GM23338 (cell line): ENCODE measurements around the gene TNIP2. TPM values are rescaled to one million over a fixed set of nuclear protein-coding genes. Genes with fewer than 3 reads are reported as not detected.

Experiments used
- ATAC-seq: fragments of 200-7000 bp; cut with Tn5 transposase; 3 replicates; pipeline ENCODE4 v1.9.1; 2020
- DNase-seq: peaks from one replicate; pipeline ENCODE4 v3.0.0-alpha.2; 2015; ENCODE audit warnings: low spot score
- H2AFZ ChIP-seq: fragments of 200-600 bp; sonication (generic); 2 replicates; pipeline ENCODE4 v1.8.0; 2016; ENCODE audit warnings: antibody characterized with exemption, mild to moderate bottlenecking, moderate library complexity
- H3F3A ChIP-seq: fragments of 200-600 bp; sonication (generic); replicated peaks from 2 replicates; pipeline ENCODE4 v1.8.0; 2017; ENCODE audit warnings: antibody characterized with exemption, mixed run types, low read depth
- H3K27ac ChIP-seq: fragments of 200-600 bp; sonication (generic); 2 replicates; pipeline ENCODE4 v1.6.1; 2016; ENCODE audit warnings: low read depth
- H3K27me3 ChIP-seq: fragments of 200-600 bp; sonication (generic); 2 replicates; pipeline ENCODE4 v1.8.0; 2016; ENCODE audit warnings: mild to moderate bottlenecking, mixed run types, moderate library complexity; ENCODE audit not compliant: insufficient read depth
- H3K36me3 ChIP-seq: fragments of 200-600 bp; sonication (generic); 2 replicates; pipeline ENCODE4 v1.8.0; 2016; ENCODE audit warnings: mild to moderate bottlenecking; ENCODE audit not compliant: insufficient read depth
- H3K4me1 ChIP-seq: fragments of 200-600 bp; sonication (generic); 2 replicates; pipeline ENCODE4 v1.8.0; 2016; ENCODE audit warnings: mild to moderate bottlenecking, moderate library complexity; ENCODE audit not compliant: insufficient read depth
- H3K4me2 ChIP-seq: fragments of 200-600 bp; sonication (generic); 2 replicates; pipeline ENCODE4 v1.7.1; 2017; ENCODE audit warnings: mixed run types
- H3K4me3 ChIP-seq: fragments of 200-600 bp; sonication (generic); 2 replicates; pipeline ENCODE4 v1.6.1; 2016; ENCODE audit warnings: mixed run types
- H3K79me2 ChIP-seq: fragments of 200-600 bp; sonication (generic); replicated peaks from 2 replicates; pipeline ENCODE4 v1.8.0; 2017; ENCODE audit warnings: mild to moderate bottlenecking; ENCODE audit not compliant: insufficient read depth
- H3K9me2 ChIP-seq: fragments of 200-600 bp; sonication (generic); 2 replicates; pipeline ENCODE4 v1.8.0; 2017; ENCODE audit not compliant: insufficient read depth
- H4K20me1 ChIP-seq: fragments of 200-600 bp; sonication (generic); replicated peaks from 2 replicates; pipeline ENCODE4 v1.8.0; 2017; ENCODE audit warnings: mild to moderate bottlenecking; ENCODE audit not compliant: insufficient read depth
- H3K27ac Mint-ChIP-seq: 2 replicates; pipeline ENCODE4 v1.8.0; 2020; ENCODE audit warnings: inconsistent platforms, mild to moderate bottlenecking, moderate library complexity, mixed read lengths
- H3K27me3 Mint-ChIP-seq: 3 replicates; pipeline ENCODE4 v1.8.0; 2022; ENCODE audit warnings: low read depth, mild to moderate bottlenecking, moderate library complexity, mixed read lengths, inconsistent platforms; ENCODE audit not compliant: insufficient read depth, poor library complexity
- H3K36me3 Mint-ChIP-seq: 3 replicates; pipeline ENCODE4 v1.8.0; 2021; ENCODE audit warnings: low read depth, mild to moderate bottlenecking, inconsistent platforms, moderate library complexity, mixed read lengths
- H3K4me1 Mint-ChIP-seq: 3 replicates; pipeline ENCODE4 v1.8.0; 2020; ENCODE audit warnings: mild to moderate bottlenecking, inconsistent platforms, mixed read lengths
- H3K4me3 Mint-ChIP-seq: 3 replicates; pipeline ENCODE4 v1.8.0; 2021; ENCODE audit warnings: moderate library complexity, mild to moderate bottlenecking, inconsistent platforms, mixed read lengths
- H3K9me3 Mint-ChIP-seq: 3 replicates; pipeline ENCODE4 v1.8.0; 2020; ENCODE audit warnings: moderate library complexity, mild to moderate bottlenecking, inconsistent platforms, mixed read lengths
- CREB1 ChIP-seq: fragments of 250-450 bp; sonication (Bioruptor Pico); IDR thresholded peaks from 2 replicates; pipeline ENCODE4 v1.5.0; 2020; ENCODE audit warnings: low read depth, mild to moderate bottlenecking, moderate library complexity
- ETS1 ChIP-seq: IDR thresholded peaks from 2 replicates; pipeline ENCODE4 v1.6.1; 2016; ENCODE audit warnings: antibody characterized with exemption
- EZH2 ChIP-seq: fragments of 200-600 bp; sonication (generic); IDR thresholded peaks from one replicate; pipeline ENCODE4 v1.8.0; 2017; ENCODE audit warnings: antibody characterized with exemption, mild to moderate bottlenecking, low read depth; ENCODE audit not compliant: unreplicated experiment
- EZH2phosphoT487 ChIP-seq: fragments of 200-600 bp; sonication (generic); IDR thresholded peaks from one replicate; pipeline ENCODE4 v1.8.1; 2018; ENCODE audit warnings: antibody characterized with exemption; ENCODE audit not compliant: unreplicated experiment
- POLR2AphosphoS5 ChIP-seq: IDR thresholded peaks from 2 replicates; pipeline ENCODE4 v1.6.1; 2016; ENCODE audit warnings: antibody characterized with exemption, low read depth
- STAT1 ChIP-seq: IDR thresholded peaks from one replicate; pipeline ENCODE4 v1.6.1; 2016; ENCODE audit warnings: antibody characterized with exemption; ENCODE audit not compliant: unreplicated experiment
- ZNF114 ChIP-seq: fragments of 250-450 bp; sonication (Bioruptor Pico); IDR thresholded peaks from 2 replicates; pipeline ENCODE4 v1.5.0; 2020; ENCODE audit warnings: mild to moderate bottlenecking, moderate library complexity
- ZNF331 ChIP-seq: fragments of 250-450 bp; sonication (Bioruptor Pico); IDR thresholded peaks from 2 replicates; pipeline ENCODE4 v1.5.0; 2020; ENCODE audit warnings: low read depth, mild to moderate bottlenecking, moderate library complexity
- polyA plus RNA-seq: library from polyadenylated mRNA; unstranded; fragments of >200 nt; fragmentation: Nextera tagmentation; extraction: Ambion mirVana; gene quantifications from 2 replicates; pipeline ENCODE4 v1.2.1, GENCODE V29; 2016
- total RNA-seq: library from RNA; depleted of rRNA; stranded (reverse); fragments of >200 nt; shearing (Covaris generic); gene quantifications from 2 replicates; pipeline ENCODE4 v1.2.3, GENCODE V29; 2014

TNIP2 gene
- total and polyA plus RNA-seq, 2 experiments from 2014 or later, result 34.8 to 61.4 TPM

DNA sequence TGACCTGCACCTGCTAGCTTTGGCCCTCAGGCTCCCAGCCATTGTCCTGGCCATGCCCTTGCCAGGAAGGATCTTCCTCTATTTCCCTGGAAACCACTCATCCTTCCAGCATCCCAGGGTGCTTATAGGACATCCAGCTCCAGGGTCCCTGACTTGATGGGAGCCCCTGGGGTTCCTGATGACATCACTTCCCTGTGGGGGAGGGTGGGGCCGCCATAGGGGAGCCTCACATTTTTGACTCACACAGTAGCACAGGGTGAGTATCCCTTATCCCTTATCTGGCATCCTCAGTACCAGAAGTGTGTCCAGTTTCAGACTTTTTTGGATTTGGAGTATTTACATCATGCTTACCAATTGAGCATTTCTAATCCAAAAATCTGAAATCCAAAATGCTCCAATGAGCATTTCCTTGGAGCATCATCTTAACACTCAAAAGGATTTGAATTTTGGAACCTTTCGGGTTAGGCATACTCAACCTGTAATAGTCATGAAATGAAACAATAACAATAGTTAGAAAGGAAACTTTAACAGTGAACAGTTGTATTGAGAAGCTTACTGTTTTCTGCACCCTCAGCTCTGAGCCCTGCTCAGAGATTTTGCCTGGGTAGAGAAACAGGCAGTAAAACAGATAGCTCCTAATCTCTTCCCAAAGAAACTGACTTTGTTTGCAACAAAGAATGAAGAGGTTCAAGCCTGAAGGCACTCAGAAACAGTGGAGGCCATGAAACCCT lies 22.1 kb downstream of the TNIP2 start:
- no peak overlapping the region for H3K27ac Mint-ChIP-seq
- Histone ChIP-seq H4K20me1 (no peaks in the 10 kb centered on the region), H3K4me1 (no peaks in the 10 kb centered on the region), H3K4me2 (no peak overlapping the region), H2AFZ (no peak overlapping the region), H3K27ac (0 out of 2 replicates have a peak overlapping the region, but pooled peaks have one; percentile 52), H3K79me2 (no peaks in the 10 kb centered on the region), H3K9me2 (no peaks in the 10 kb centered on the region), H3K27me3 (no peaks in the 10 kb centered on the region), H3F3A (no peaks in the 10 kb centered on the region), H3K4me3 (no peak overlapping the region), H3K36me3 (no peaks in the 10 kb centered on the region)
- no peaks in the 10 kb centered on the region; the same call in 2 of the 3 replicates for H3K4me1 Mint-ChIP-seq
- DNase-seq (no peak), ATAC-seq (no peak; the same call in 2 of the 3 replicates)
- TF ChIP-seq EZH2phosphoT487 (no peak), STAT1 (no peak), ZNF331 (CRISPR knock-in tag) (no peak), POLR2AphosphoS5 (no peak; the same call in 1 of the 2 replicates), ETS1 (no peak), ZNF114 (no peak), EZH2 (no peak)
- no peak overlapping the region for H3K4me3 Mint-ChIP-seq
- H3K27me3 Mint-ChIP-seq, result peaks cover 12% of the 10 kb centered on the region
- peaks cover 20% of the 10 kb centered on the region; the same call in 2 of the 3 replicates for H3K9me3 Mint-ChIP-seq
- H3K36me3 Mint-ChIP-seq, result peaks cover 32% of the 10 kb centered on the region

- Mint-ChIP-seq H3K4me3 (no peak overlapping the region), H3K27me3 (peaks cover 9% of the 10 kb centered on the region), H3K4me1 (no peaks in the 10 kb centered on the region; the same call in 2 of the 3 replicates), H3K27ac (no peak overlapping the region), H3K9me3 (peaks cover 20% of the 10 kb centered on the region; the same call in 2 of the 3 replicates), H3K36me3 (peaks cover 32% of the 10 kb centered on the region)
- Histone ChIP-seq H3K79me2 (no peaks in the 10 kb centered on the region), H3K9me2 (no peaks in the 10 kb centered on the region), H3K27ac (no peak overlapping the region), H2AFZ (no peak overlapping the region), H3K4me2 (no peak overlapping the region), H3K27me3 (no peaks in the 10 kb centered on the region), H3K4me3 (no peak overlapping the region), H3F3A (no peaks in the 10 kb centered on the region), H3K4me1 (no peaks in the 10 kb centered on the region), H3K36me3 (no peaks in the 10 kb centered on the region), H4K20me1 (no peaks in the 10 kb centered on the region; the same call in 1 of the 2 replicates)
- TF ChIP-seq CREB1 (CRISPR knock-in tag), result no peak
- DNase-seq (no peak), ATAC-seq (peak; percentile 22)
These were observed 22.9 kb downstream of the TNIP2 start for GRCh38 chr4:2733001-2733843.
